H9 (cell line): ENCODE measurements around the gene RAB3B. TPM values are rescaled to one million over a fixed set of nuclear protein-coding genes. Genes with fewer than 3 reads are reported as not detected.

Experiments used
- DNase-seq: peaks from one replicate; pipeline ENCODE4 v3.0.0-alpha.2; 2017
- H2AFZ ChIP-seq: one replicate; pipeline ENCODE4 v1.6.1; 2013; ENCODE audit warnings: mild to moderate bottlenecking, low read length, control low read depth, moderate library complexity
- H2AK5ac ChIP-seq: 2 replicates; pipeline ENCODE4 v1.6.1; 2013; ENCODE audit warnings: low read length, control low read depth, mixed read lengths; ENCODE audit not compliant: insufficient read length
- H2BK120ac ChIP-seq: one replicate; pipeline ENCODE4 v1.6.1; 2013; ENCODE audit warnings: low read depth, mild to moderate bottlenecking, low read length, control low read depth, inconsistent platforms; ENCODE audit not compliant: poor library complexity, severe bottlenecking
- H2BK12ac ChIP-seq: 2 replicates; pipeline ENCODE4 v1.6.1; 2013; ENCODE audit warnings: low read length, control low read depth, mixed read lengths, low read depth; ENCODE audit not compliant: insufficient read length
- H2BK15ac ChIP-seq: 2 replicates; pipeline ENCODE4 v1.6.1; 2013; ENCODE audit warnings: low read depth, low read length, control low read depth
- H2BK20ac ChIP-seq: one replicate; pipeline ENCODE4 v1.6.1; 2013; ENCODE audit warnings: low read depth, mild to moderate bottlenecking, low read length, control low read depth, inconsistent platforms; ENCODE audit not compliant: poor library complexity, severe bottlenecking
- H2BK5ac ChIP-seq: 2 replicates; pipeline ENCODE4 v1.6.1; 2013; ENCODE audit warnings: low read length, control low read depth, mixed read lengths; ENCODE audit not compliant: insufficient read length
- H3K14ac ChIP-seq: 2 replicates; pipeline ENCODE4 v1.6.1; 2013; ENCODE audit warnings: low read length, control low read depth; ENCODE audit not compliant: insufficient read depth
- H3K18ac ChIP-seq: 2 replicates; pipeline ENCODE4 v1.6.1; 2013; ENCODE audit warnings: low read depth, mild to moderate bottlenecking, mixed read lengths, low read length, control low read depth; ENCODE audit not compliant: insufficient read length
- H3K23ac ChIP-seq: 2 replicates; pipeline ENCODE4 v1.6.1; 2013; ENCODE audit warnings: low read length, control low read depth, mixed read lengths, low read depth; ENCODE audit not compliant: insufficient read length
- H3K23me2 ChIP-seq: 2 replicates; pipeline ENCODE4 v1.6.1; 2013; ENCODE audit warnings: low read depth, mild to moderate bottlenecking, mixed read lengths, low read length, control low read depth; ENCODE audit not compliant: insufficient read length, poor library complexity, severe bottlenecking
- H3K27ac ChIP-seq: 2 replicates; pipeline ENCODE4 v1.5.1; 2013; ENCODE audit warnings: low read length, control low read depth, mixed read lengths, low read depth; ENCODE audit not compliant: insufficient read length
- H3K27me3 ChIP-seq: 2 replicates; pipeline ENCODE4 v1.6.1; 2013; ENCODE audit warnings: low read length, control low read depth, inconsistent platforms; ENCODE audit not compliant: insufficient read depth
- H3K4ac ChIP-seq: 2 replicates; pipeline ENCODE4 v1.6.1; 2013; ENCODE audit warnings: low read depth, mild to moderate bottlenecking, control low read depth, inconsistent platforms, low read length, moderate library complexity
- H3K4me1 ChIP-seq: 2 replicates; pipeline ENCODE4 v1.6.1; 2013; ENCODE audit warnings: low read length, control low read depth, inconsistent platforms; ENCODE audit not compliant: insufficient read depth
- H3K4me2 ChIP-seq: 2 replicates; pipeline ENCODE4 v1.6.1; 2013; ENCODE audit warnings: low read length, control low read depth, mixed read lengths; ENCODE audit not compliant: insufficient read length, insufficient read depth
- H3K56ac ChIP-seq: 2 replicates; pipeline ENCODE4 v1.6.1; 2013; ENCODE audit warnings: low read depth, mild to moderate bottlenecking, mixed read lengths, low read length, control low read depth; ENCODE audit not compliant: insufficient read length
- H3K79me1 ChIP-seq: 2 replicates; pipeline ENCODE4 v1.6.1; 2013; ENCODE audit warnings: low read depth, mild to moderate bottlenecking, moderate library complexity, low read length, control low read depth, inconsistent platforms; ENCODE audit not compliant: insufficient read depth, poor library complexity, severe bottlenecking
- H3K79me2 ChIP-seq: 2 replicates; pipeline ENCODE4 v1.6.1; 2013; ENCODE audit warnings: low read length, control low read depth, inconsistent platforms; ENCODE audit not compliant: insufficient read depth
- H3K9ac ChIP-seq: 2 replicates; pipeline ENCODE4 v1.6.1; 2013; ENCODE audit warnings: low read length, control low read depth, mixed read lengths; ENCODE audit not compliant: insufficient read length; ENCODE audit errors: extremely low read depth
- H3K9me3 ChIP-seq: one replicate; pipeline ENCODE4 v1.6.1; 2013; ENCODE audit warnings: low read depth, low read length, inconsistent platforms; ENCODE audit not compliant: control insufficient read depth
- H3T11ph ChIP-seq: one replicate; pipeline ENCODE4 v1.6.1; 2013; ENCODE audit warnings: mild to moderate bottlenecking, low read length, control low read depth, inconsistent platforms
- H4K20me1 ChIP-seq: one replicate; pipeline ENCODE4 v1.6.1; 2013; ENCODE audit not compliant: control insufficient read depth, insufficient read length, insufficient read depth
- H4K5ac ChIP-seq: 2 replicates; pipeline ENCODE4 v1.6.1; 2013; ENCODE audit warnings: low read depth, mild to moderate bottlenecking, mixed read lengths, low read length, control low read depth; ENCODE audit not compliant: insufficient read length
- H4K8ac ChIP-seq: replicated peaks from 2 replicates; pipeline ENCODE4 v1.6.1; 2013; ENCODE audit warnings: low read length, control low read depth, mixed read lengths, low read depth; ENCODE audit not compliant: insufficient read length
- H4K91ac ChIP-seq: 2 replicates; pipeline ENCODE4 v1.6.1; 2013; ENCODE audit warnings: low read depth, mild to moderate bottlenecking, moderate library complexity, mixed read lengths, low read length, control low read depth; ENCODE audit not compliant: insufficient read length
- H3K27ac Mint-ChIP-seq, 3 experiments: 2 replicates in 2 of 3; 3 replicates in 1 of 3; pipeline ENCODE4 v1.8.0; 2020 to 2021; ENCODE audit warnings: mixed read lengths in 3 of 3, mild to moderate bottlenecking in 1 of 3, moderate library complexity in 1 of 3
- H3K27me3 Mint-ChIP-seq: 2 replicates; pipeline ENCODE4 v1.8.0; 2021; ENCODE audit warnings: low read depth, mild to moderate bottlenecking, moderate library complexity, mixed read lengths
- H3K36me3 Mint-ChIP-seq, 3 experiments: 2 replicates in 2 of 3; 3 replicates in 1 of 3; pipeline ENCODE4 v1.8.0; 2020 to 2021; ENCODE audit warnings: low read depth in 3 of 3, mixed read lengths in 3 of 3; ENCODE audit not compliant: insufficient read depth in 1 of 3
- H3K4me1 Mint-ChIP-seq, 2 experiments: 2 replicates each; pipeline ENCODE4 v1.8.0; 2020; ENCODE audit warnings: mixed read lengths in 2 of 2
- H3K4me3 Mint-ChIP-seq, 2 experiments: 2 replicates in 1 of 2; 3 replicates in 1 of 2; pipeline ENCODE4 v1.8.0; 2020 to 2021; ENCODE audit warnings: mild to moderate bottlenecking in 2 of 2, mixed read lengths in 2 of 2, moderate library complexity in 1 of 2
- H3K9me3 Mint-ChIP-seq, 2 experiments: 2 replicates in 1 of 2; 3 replicates in 1 of 2; pipeline ENCODE4 v1.8.0; 2020; ENCODE audit warnings: mild to moderate bottlenecking in 2 of 2, mixed read lengths in 2 of 2, moderate library complexity in 1 of 2
- CTCF ChIP-seq: fragments of 200-600 bp; sonication (generic); conservative IDR thresholded peaks from 3 replicates; pipeline ENCODE4 v1.8.0; 2021; ENCODE audit warnings: antibody characterized with exemption, mild to moderate bottlenecking
- WGBS: extraction: QIAGEN DNeasy Blood & Tissue Kit; methylation state at CpG from one replicate; pipeline ENCODE4 v1.1.7; 2013; ENCODE audit warnings: missing lambda C conversion rate, low lambda C conversion rate, mixed read lengths; ENCODE audit not compliant: insufficient read length; ENCODE audit errors: extremely low coverage; 5-methylcytosine and 5-hydroxymethylcytosine counted together
- total RNA-seq: library from RNA; stranded (reverse); gene quantifications from 2 replicates; pipeline ENCODE4 v1.2.1, GENCODE V29; 2021

RAB3B gene
- total RNA-seq, 1 experiment from 2014 or later = 30.6 TPM

GRCh38 chr1:51955797-51956527 is 34.5 kb downstream of the RAB3B start:
- no peak for DNase-seq
- no peaks in the 10 kb centered on the region for H4K20me1 ChIP-seq
- no peak overlapping the region for H2BK5ac ChIP-seq
- no peaks in the 10 kb centered on the region for H3K9me3 Mint-ChIP-seq
- H3K79me2 ChIP-seq = no peaks in the 10 kb centered on the region
- no peak overlapping the region for H4K5ac ChIP-seq
- no peak overlapping the region for H2BK120ac ChIP-seq
- no peak overlapping the region for H4K8ac ChIP-seq
- no peak overlapping the region for H3K9ac ChIP-seq
- no peak overlapping the region for H3T11ph ChIP-seq
- H3K4me1 ChIP-seq = peaks cover 17% of the 10 kb centered on the region
- H3K27ac Mint-ChIP-seq = peak overlapping the region; percentile 3 to 64 (median 55); a peak in 5 of 7 replicates
- H4K91ac ChIP-seq = no peak overlapping the region
- TF ChIP-seq CTCF = no peak
- H2BK15ac ChIP-seq = no peak overlapping the region
- no peak overlapping the region for H3K56ac ChIP-seq
- no peaks in the 10 kb centered on the region for H3K27me3 Mint-ChIP-seq
- no peaks in the 10 kb centered on the region for H3K27me3 ChIP-seq
- no peak overlapping the region for H3K4me2 ChIP-seq
- H3K36me3 Mint-ChIP-seq = peaks cover 12 to 53% (median 40%) of the 10 kb centered on the region in 3 experiments
- no peak overlapping the region for H3K27ac ChIP-seq
- H3K4ac ChIP-seq = no peak overlapping the region
- peaks cover 27 to 29% of the 10 kb centered on the region in 2 experiments for H3K4me1 Mint-ChIP-seq
- no CpG with 5 or more reads among the region's 4 CpGs for WGBS
- H3K4me3 Mint-ChIP-seq = 0 out of 5 replicates have a peak overlapping the region, but pooled peaks of 1 of the 2 experiments have one; percentile 27
- H3K23ac ChIP-seq = no peak overlapping the region
- no peaks in the 10 kb centered on the region for H3K9me3 ChIP-seq
- no peak overlapping the region for H2AFZ ChIP-seq
- H2BK20ac ChIP-seq = no peak overlapping the region
- no peak overlapping the region for H3K14ac ChIP-seq
- H3K79me1 ChIP-seq = peaks cover 3% of the 10 kb centered on the region
- H3K18ac ChIP-seq = no peak overlapping the region
- no peaks in the 10 kb centered on the region for H3K23me2 ChIP-seq
- H2BK12ac ChIP-seq = no peak overlapping the region
- H2AK5ac ChIP-seq = no peak overlapping the region
